IPS-18a (cell line): ENCODE measurements around the gene ROBO2.

ENCODE experiments used
- H3K27ac ChIP-seq: one replicate; pipeline ENCODE4 v1.5.1; 2013; ENCODE audit warnings: low read length
- H3K27me3 ChIP-seq: one replicate; pipeline ENCODE4 v1.6.1; 2013; ENCODE audit warnings: mild to moderate bottlenecking, low read length; ENCODE audit not compliant: control insufficient read depth, insufficient read depth
- H3K36me3 ChIP-seq: one replicate; pipeline ENCODE4 v1.6.1; 2013; ENCODE audit warnings: low read depth, low read length; ENCODE audit not compliant: control insufficient read depth
- H3K4me1 ChIP-seq: one replicate; pipeline ENCODE4 v1.6.1; 2013; ENCODE audit warnings: low read depth, low read length; ENCODE audit not compliant: control insufficient read depth
- H3K4me3 ChIP-seq: one replicate; pipeline ENCODE4 v1.5.1; 2013; ENCODE audit warnings: low read length
- H3K9ac ChIP-seq: one replicate; pipeline ENCODE4 v1.6.1; 2013; ENCODE audit warnings: mild to moderate bottlenecking, low read length, moderate library complexity
- H3K9me3 ChIP-seq: one replicate; pipeline ENCODE4 v1.6.1; 2013; ENCODE audit warnings: low read depth, low read length; ENCODE audit not compliant: control insufficient read depth

The ROBO2 gene

DNA sequence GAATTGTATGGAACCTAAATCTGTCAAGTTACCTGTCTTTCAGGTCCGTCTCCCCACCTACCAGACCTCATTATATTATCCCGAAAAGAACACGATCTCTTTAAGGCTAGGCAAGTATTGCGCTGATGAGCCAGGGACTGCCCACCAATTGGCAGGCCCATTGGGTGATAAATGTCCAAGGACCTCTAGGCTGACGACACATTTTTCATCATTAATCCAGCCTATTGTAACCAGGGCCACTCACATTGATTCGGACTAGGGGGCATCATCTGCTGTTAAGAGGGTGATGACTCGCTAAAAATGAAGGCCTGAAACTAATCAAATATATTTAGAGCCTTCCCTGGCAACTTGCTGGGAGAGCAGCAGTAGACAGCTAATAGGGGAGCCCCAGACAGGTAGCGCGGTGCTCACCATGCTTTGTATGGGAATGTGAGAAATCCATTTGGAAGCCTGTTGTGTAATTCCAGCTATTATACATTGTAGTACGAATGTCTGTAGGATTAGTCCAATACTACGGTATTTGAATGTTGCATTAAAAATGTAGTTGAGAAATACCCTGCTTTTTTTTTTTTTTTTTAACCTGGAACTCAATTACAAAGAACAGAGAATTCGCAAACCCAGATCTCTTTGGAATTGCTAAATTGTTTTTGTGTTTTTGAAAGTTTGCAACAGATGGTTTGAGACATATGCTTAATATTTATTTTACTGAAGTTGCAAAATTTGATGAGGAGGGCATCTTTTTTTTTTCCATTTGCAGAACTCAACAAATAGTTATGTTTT lies 156.1 kb downstream of the ROBO2 start:
- H3K36me3 ChIP-seq, result no peaks in the 10 kb centered on the region
- no peak overlapping the region for H3K9ac ChIP-seq
- H3K27ac ChIP-seq, result no peak overlapping the region
- no peaks in the 10 kb centered on the region for H3K9me3 ChIP-seq
- no peaks in the 10 kb centered on the region for H3K27me3 ChIP-seq
- no peaks in the 10 kb centered on the region for H3K4me1 ChIP-seq
- no peak overlapping the region for H3K4me3 ChIP-seq

DNA sequence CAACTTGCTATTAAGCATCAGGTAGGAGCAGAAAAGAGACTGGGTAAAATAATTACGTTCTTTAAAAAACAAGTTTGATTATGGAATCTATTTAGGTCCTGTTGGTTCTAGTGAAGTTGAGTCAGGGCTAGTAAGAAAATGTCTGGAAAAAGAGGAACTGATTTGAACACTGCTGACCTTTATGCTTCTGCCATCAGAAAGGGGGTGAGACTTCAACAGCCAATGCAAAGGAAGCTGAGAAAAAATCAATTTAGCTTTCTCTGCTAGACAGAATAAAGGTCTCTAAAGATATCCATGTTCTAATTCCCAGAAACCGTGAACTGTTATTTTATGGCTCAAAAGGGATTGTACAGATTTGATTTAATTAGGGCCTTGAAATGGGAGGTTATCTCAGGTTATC lies 157.5 kb downstream of the ROBO2 start:
- no peaks in the 10 kb centered on the region for H3K9me3 ChIP-seq
- no peak overlapping the region for H3K9ac ChIP-seq
- no peaks in the 10 kb centered on the region for H3K27me3 ChIP-seq
- H3K4me3 ChIP-seq, result no peak overlapping the region
- no peaks in the 10 kb centered on the region for H3K4me1 ChIP-seq
- no peak overlapping the region for H3K27ac ChIP-seq
- H3K36me3 ChIP-seq, result no peaks in the 10 kb centered on the region

DNA sequence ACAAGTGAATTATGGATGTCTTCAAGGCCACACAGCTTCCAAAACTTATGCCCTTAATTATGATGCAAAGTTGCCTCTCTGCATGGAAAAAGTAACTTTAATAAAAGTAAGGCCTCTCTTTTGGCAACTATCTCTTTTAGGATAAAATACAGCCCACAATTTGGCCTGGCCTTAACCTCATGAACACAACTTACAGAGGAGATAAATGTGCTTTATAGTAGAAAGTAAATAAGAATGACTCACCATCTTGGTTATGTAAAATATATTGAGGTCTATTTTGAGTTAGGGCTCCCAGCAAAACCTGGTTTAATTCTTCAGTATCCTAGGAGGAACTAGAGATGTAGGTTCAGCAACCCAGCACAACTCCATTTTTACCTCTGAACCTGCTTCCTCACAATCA lies 164.0 kb downstream of the ROBO2 start:
- H3K4me3 ChIP-seq, result no peak overlapping the region
- no peaks in the 10 kb centered on the region for H3K9me3 ChIP-seq
- no peak overlapping the region for H3K9ac ChIP-seq
- peaks cover 9% of the 10 kb centered on the region for H3K4me1 ChIP-seq
- H3K36me3 ChIP-seq, result no peaks in the 10 kb centered on the region
- H3K27ac ChIP-seq, result no peak overlapping the region
- H3K27me3 ChIP-seq, result no peaks in the 10 kb centered on the region

DNA sequence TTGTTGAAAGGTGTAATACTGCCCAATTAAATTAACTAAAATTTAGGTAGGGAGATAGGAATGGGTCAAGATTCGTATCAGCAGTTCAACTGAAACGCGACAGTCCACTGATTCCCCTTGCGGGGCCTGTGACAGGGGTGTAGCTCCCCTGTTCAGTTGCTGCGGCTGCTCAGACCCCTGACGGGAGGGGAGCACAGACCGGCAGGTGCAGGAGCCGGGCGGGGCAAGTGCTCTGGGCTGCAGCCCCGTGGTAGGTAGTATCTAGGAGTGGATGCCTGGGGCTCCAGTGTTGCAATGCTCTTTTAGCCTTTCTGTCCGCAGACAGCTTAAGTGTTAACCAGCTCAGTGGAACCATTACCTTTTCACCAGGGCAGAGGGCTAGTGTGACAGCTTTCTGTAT lies 164.9 kb downstream of the ROBO2 start:
- peaks cover 9% of the 10 kb centered on the region for H3K4me1 ChIP-seq
- no peak overlapping the region for H3K4me3 ChIP-seq
- no peaks in the 10 kb centered on the region for H3K27me3 ChIP-seq
- H3K36me3 ChIP-seq, result no peaks in the 10 kb centered on the region
- H3K27ac ChIP-seq, result no peak overlapping the region
- H3K9ac ChIP-seq, result no peak overlapping the region
- H3K9me3 ChIP-seq, result no peaks in the 10 kb centered on the region

DNA sequence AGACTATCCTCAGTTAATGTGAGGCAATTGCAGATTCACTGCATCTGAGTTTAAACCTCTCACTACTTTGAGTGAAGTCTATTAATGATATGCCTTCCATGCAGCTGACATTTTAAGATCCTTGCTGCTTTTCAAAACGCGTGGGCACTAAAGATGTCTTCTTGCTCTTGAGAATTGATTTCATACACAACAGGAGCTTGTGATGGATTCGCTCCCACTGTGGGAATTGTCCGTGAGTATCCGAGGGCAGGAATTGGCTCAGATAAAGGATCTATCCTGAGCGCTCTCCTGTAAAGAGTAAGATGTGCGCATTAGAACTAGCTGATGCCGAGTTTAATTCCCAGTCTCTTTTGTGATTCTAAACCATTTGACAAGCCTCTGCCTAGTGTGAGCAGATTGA lies 167.9 kb downstream of the ROBO2 start:
- Histone ChIP-seq H3K4me3 (no peak overlapping the region), H3K36me3 (no peaks in the 10 kb centered on the region), H3K27me3 (no peaks in the 10 kb centered on the region), H3K9me3 (no peaks in the 10 kb centered on the region), H3K9ac (no peak overlapping the region), H3K27ac (no peak overlapping the region), H3K4me1 (peaks cover 9% of the 10 kb centered on the region)

DNA sequence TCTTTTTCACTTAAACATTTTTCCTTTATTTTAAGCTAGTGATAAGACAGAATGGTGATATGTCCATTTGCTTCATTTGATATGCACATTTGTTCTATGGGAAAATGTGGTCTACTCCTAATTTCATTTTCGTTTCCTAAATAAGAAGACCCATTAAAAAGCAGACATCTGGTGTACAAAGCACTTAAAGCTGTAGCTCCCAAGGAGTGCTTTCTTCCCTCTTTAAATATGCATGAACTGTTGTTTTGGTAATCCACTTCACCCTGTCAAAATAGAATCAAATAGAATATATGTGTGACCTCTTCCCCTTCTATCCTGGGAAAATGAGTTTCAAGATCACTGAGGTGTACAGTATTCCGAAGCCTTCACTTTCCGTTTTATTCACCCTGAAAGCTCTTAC lies 182.8 kb downstream of the ROBO2 start:
- H3K36me3 ChIP-seq, result no peaks in the 10 kb centered on the region
- no peak overlapping the region for H3K9ac ChIP-seq
- H3K27ac ChIP-seq, result no peak overlapping the region
- no peaks in the 10 kb centered on the region for H3K9me3 ChIP-seq
- no peaks in the 10 kb centered on the region for H3K4me1 ChIP-seq
- H3K27me3 ChIP-seq, result no peaks in the 10 kb centered on the region
- H3K4me3 ChIP-seq, result no peak overlapping the region

DNA sequence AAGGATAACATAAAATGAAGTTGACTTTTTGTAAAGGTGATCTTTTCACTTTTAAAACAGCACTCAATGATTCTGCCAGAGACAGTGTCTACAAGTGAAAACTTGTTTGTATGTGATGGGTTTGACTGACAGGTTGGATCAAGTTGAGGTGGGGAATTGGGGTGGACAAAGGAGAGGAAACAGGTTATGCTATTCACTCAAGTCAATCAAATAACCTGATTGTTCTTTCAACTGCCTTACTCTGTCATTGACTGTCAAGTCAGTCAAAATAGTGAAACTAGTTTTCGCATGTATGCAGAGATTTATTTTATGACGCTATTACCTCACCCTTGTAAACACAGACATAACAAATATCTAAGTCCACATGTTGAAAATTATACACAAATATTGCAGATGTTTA lies 187.7 kb downstream of the ROBO2 start:
- no peak overlapping the region for H3K4me3 ChIP-seq
- no peaks in the 10 kb centered on the region for H3K27me3 ChIP-seq
- no peaks in the 10 kb centered on the region for H3K36me3 ChIP-seq
- H3K9ac ChIP-seq, result no peak overlapping the region
- H3K27ac ChIP-seq, result no peak overlapping the region
- no peaks in the 10 kb centered on the region for H3K9me3 ChIP-seq
- H3K4me1 ChIP-seq, result no peaks in the 10 kb centered on the region

DNA sequence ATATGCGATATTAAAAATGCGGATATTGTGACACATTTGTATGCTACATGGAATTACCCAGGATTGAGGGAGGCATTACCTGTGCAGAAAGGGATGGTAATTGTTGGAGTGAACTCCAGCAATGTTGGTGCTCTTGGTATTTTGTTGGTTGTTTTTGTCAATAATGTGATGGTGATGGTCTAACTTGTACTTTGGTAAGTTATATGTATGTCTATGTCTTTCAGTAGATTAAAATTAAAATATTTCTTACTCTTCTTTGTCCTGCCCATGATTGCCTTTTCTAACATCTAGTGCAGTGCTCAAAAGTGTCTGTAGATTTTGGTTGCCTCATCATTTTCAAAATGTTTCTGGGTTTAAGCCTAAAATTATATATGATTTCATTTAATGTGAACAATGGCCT lies 192.7 kb downstream of the ROBO2 start:
- Histone ChIP-seq H3K27me3 (no peaks in the 10 kb centered on the region), H3K4me1 (no peaks in the 10 kb centered on the region), H3K4me3 (no peak overlapping the region), H3K27ac (no peak overlapping the region), H3K9me3 (no peaks in the 10 kb centered on the region), H3K36me3 (no peaks in the 10 kb centered on the region), H3K9ac (no peak overlapping the region)

DNA sequence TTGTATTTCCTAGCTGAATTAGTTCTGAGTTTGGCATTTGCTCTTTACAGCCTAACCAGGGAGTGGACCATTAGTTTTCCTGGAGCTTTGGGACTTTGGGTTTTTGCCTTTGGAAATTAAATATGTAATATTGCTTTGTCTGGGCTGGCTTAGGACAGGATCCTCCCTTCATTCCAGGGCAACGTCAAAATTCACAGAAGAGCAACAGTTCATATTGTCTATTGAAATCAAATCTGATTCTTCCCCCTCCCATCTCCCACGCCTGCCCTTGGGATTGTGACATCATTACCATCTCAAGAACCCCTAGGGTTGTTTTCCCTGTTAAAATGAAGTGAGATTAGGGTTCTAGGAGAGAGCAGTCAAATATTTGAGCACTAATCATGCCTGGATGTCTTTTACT lies 194.1 kb downstream of the ROBO2 start:
- no peaks in the 10 kb centered on the region for H3K4me1 ChIP-seq
- H3K4me3 ChIP-seq, result no peak overlapping the region
- no peak overlapping the region for H3K27ac ChIP-seq
- H3K9me3 ChIP-seq, result no peaks in the 10 kb centered on the region
- no peaks in the 10 kb centered on the region for H3K36me3 ChIP-seq
- H3K27me3 ChIP-seq, result no peaks in the 10 kb centered on the region
- no peak overlapping the region for H3K9ac ChIP-seq

DNA sequence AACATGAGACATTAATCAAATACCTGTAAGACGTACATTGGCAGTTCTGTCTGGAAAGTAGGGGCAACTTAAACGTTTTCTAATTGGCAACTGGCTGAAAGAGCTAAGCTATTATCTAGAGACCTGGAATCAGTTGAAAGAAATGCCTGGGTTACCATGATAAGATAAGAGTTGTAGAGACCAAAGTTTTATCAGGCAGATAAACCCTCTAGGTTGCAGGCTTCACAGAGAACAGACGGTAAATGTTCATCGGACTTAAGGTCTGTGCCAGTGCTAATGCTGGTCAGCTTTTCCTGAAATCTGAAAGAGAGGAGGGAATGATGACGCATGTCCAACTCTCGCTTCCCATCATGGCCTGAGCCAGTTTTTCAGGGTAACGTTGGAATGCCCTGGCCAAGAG lies 196.2 kb downstream of the ROBO2 start:
- H3K4me1 ChIP-seq, result no peaks in the 10 kb centered on the region
- no peaks in the 10 kb centered on the region for H3K27me3 ChIP-seq
- no peaks in the 10 kb centered on the region for H3K9me3 ChIP-seq
- H3K27ac ChIP-seq, result no peak overlapping the region
- no peaks in the 10 kb centered on the region for H3K36me3 ChIP-seq
- no peak overlapping the region for H3K9ac ChIP-seq
- H3K4me3 ChIP-seq, result no peak overlapping the region

DNA sequence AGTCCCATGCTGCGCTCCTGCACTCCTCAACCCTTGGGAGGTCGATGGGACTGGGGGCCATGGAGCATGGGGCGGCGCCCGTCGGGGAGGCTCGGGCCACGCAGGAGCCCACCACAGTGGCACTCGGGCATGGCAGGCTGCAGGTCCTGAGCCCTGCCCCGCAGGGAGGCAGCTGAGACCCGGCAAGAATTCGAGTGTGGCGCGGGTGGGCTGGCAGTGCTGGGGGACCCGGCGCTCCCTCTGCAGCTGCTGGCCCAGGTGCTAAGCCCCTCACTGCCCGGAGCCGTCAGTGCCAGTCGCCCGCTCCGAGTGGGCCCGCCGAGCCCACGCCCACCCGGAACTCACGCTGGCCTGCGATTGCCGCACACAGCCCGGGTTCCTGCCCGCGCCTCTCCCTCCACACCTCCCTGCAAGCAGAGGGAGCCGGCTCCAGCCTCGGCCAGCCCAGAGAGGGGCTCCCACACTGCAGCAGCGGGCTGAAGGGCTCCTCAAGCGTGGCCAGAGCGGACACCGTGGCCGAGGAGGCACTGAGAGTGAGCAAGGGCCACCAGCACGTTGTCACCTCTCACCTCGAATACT lies 200.3 kb downstream of the ROBO2 start:
- H3K4me1 ChIP-seq, result no peaks in the 10 kb centered on the region
- H3K27ac ChIP-seq, result no peak overlapping the region

DNA sequence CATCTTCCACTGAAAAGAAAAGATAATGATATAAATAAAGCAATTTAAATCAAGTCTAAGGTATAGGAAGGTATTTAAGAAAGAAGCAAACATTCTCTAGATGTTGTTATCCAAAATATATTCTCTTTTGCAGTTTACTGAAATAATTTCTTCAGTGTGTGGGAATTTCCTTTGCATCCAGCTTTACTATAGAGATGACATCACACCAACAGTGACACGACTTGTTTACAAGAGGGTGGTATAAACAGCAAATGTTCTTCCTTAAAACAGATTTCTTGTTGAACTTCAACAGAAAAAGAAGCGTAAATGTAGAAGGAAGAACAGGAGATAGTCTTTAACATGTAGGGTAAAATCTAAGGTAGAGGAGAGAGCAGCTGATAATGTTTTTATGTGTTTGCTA lies 202.5 kb downstream of the ROBO2 start:
- Histone ChIP-seq H3K4me1 (no peaks in the 10 kb centered on the region), H3K9ac (no peak overlapping the region), H3K9me3 (no peaks in the 10 kb centered on the region), H3K27me3 (no peaks in the 10 kb centered on the region), H3K4me3 (no peak overlapping the region), H3K36me3 (no peaks in the 10 kb centered on the region), H3K27ac (no peak overlapping the region)

More for the DNA sequence above, 200.3 kb downstream of the ROBO2 start:
- Histone ChIP-seq H3K9ac (no peak overlapping the region), H3K9me3 (no peaks in the 10 kb centered on the region), H3K27me3 (no peaks in the 10 kb centered on the region), H3K36me3 (no peaks in the 10 kb centered on the region), H3K4me3 (no peak overlapping the region)
